GM20431 (cell line): ENCODE results near the gene CHL1.

Experiments
- in situ Hi-C: fragments of 300-500 bp; cut with MseI, MboI; formaldehyde crosslinking; loops from one replicate; pipeline ENCODE4 v1.15.0; 2020; ENCODE audit warnings: low sequenced_read_pairs; ENCODE audit not compliant: unreplicated experiment

Gene CHL1

GRCh38 chr3:196311-197148 is at the start of gene CHL1:
Gene CHL1, plus strand, starts transcription at chr3:196763. Its CDS starts 123,014 bp downstream, at chr3:319777.
- in situ Hi-C loops = no loop called here

GRCh38 chr3:151614-152189 is 44.9 kb upstream of the CHL1 start:
- in situ Hi-C loops = no loop called here

GRCh38 chr3:159974-160373 is 36.6 kb upstream of the CHL1 start:
- in situ Hi-C loops = no loop called here

GRCh38 chr3:166071-166470 is 30.5 kb upstream of the CHL1 start:
- in situ Hi-C loops = no loop called here

- in situ Hi-C loops = no loop called here
These were observed 29.8 kb upstream of the CHL1 start for GRCh38 chr3:166799-167198.

- in situ Hi-C loops = no loop called here
These were observed 22.7 kb upstream of the CHL1 start for GRCh38 chr3:173886-174285.

GRCh38 chr3:184976-185375 is 11.6 kb upstream of the CHL1 start:
- in situ Hi-C loops = no loop called here

- in situ Hi-C loops = no loop called here
These were observed 4.2 kb upstream of the CHL1 start for GRCh38 chr3:192215-192929.

- in situ Hi-C loops = no loop called here
These were observed 2.6 kb upstream of the CHL1 start for GRCh38 chr3:194001-194400.

GRCh38 chr3:194421-194820 is 2.1 kb upstream of the CHL1 start:
- in situ Hi-C loops = no loop called here

- in situ Hi-C loops = no loop called here
These were observed 897 bp upstream of the CHL1 start for GRCh38 chr3:195666-196065.

- in situ Hi-C loops = no loop called here
These were observed 725 bp downstream of the CHL1 start for GRCh38 chr3:197149-197827.

- in situ Hi-C loops = no loop called here
These were observed 1.4 kb downstream of the CHL1 start for GRCh38 chr3:197828-198491.

GRCh38 chr3:199835-200234 is 3.3 kb downstream of the CHL1 start:
- in situ Hi-C loops = no loop called here

- in situ Hi-C loops = no loop called here
These were observed 4.3 kb downstream of the CHL1 start for GRCh38 chr3:200758-201325.

- in situ Hi-C loops = no loop called here
These were observed 7.5 kb downstream of the CHL1 start for GRCh38 chr3:204102-204501.

GRCh38 chr3:207973-208372 is 11.4 kb downstream of the CHL1 start:
- in situ Hi-C loops = no loop called here

GRCh38 chr3:210669-211068 is 14.1 kb downstream of the CHL1 start:
- in situ Hi-C loops = no loop called here

- in situ Hi-C loops = no loop called here
These were observed 15.9 kb downstream of the CHL1 start for GRCh38 chr3:212432-212831.
